ENCODE measurements around the gene FBXW8.

Gene FBXW8

DNA sequence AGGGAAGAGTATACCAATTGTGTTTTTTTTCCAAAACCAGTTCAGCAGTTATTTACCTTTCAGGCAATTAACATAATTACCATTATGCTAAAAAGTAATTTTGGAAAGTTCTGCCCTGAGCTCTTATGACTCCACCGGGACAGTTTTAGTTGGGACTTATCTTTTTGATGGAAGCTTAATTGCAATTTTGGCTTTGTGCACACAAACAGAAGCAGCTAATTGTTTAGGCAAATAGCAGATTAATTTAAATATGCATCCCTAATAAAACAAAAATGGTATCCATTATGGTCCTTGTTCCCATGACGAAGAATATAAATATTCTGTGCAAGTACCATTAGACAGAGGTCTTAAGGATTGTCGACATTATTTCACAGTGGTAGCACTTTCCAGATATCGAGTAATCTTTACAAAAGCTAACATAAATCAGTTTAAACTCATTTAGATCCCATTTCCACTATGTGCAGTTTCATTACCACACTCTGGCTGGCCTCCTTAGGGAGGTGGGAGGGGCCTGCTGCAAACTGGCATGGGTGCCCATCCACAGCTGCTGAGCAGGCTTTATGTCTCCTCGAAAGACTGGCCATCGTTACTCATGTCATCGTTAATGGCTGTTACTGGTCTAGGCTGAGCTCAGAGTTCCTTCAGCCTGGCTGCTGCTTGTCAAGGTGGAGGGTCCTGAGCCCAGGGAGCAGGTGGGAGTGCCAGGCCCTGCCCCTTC is 68.2 kb downstream of the FBXW8 start:
- no peak overlapping the region for H2BK120ac ChIP-seq (ENCODE audit: insufficient read depth, low read length, poor library complexity)
- no peak overlapping the region for H2BK12ac ChIP-seq (ENCODE audit: low read length)
- no peak for DNase-seq
- H4K91ac ChIP-seq (ENCODE audit: low read depth, low read length) = no peak overlapping the region
- no peak overlapping the region for H3K18ac ChIP-seq (ENCODE audit: low read length)
- no peaks in the 10 kb centered on the region for H3K27me3 ChIP-seq (ENCODE audit: insufficient read depth, low read length)
- H4K8ac ChIP-seq (ENCODE audit: low read depth, low read length) = no peak overlapping the region
- H3K79me2 ChIP-seq (ENCODE audit: control insufficient read depth, insufficient read depth, low read length, poor library complexity) = no peaks in the 10 kb centered on the region
- no peak overlapping the region for H3K4me2 ChIP-seq (ENCODE audit: low read length)
- H3K9me3 ChIP-seq (ENCODE audit: insufficient read depth, low read depth, low read length) = no peaks in the 10 kb centered on the region
- H3K36me3 ChIP-seq (ENCODE audit: control insufficient read depth in 1 of 2, insufficient read depth in 2 of 2, low read length in 2 of 2) = peaks cover under 1 to 2% of the 10 kb centered on the region in 2 experiments
- H3K9ac ChIP-seq (ENCODE audit: low read length) = no peak overlapping the region
- H3K79me1 ChIP-seq (ENCODE audit: low read length) = peaks cover 5% of the 10 kb centered on the region
- no peak overlapping the region for H3K27ac ChIP-seq (ENCODE audit: low read depth, low read length)
- no peak overlapping the region for H3K14ac ChIP-seq (ENCODE audit: low read length)
- H3K23ac ChIP-seq (ENCODE audit: low read length) = no peak overlapping the region
- H2AFZ ChIP-seq (ENCODE audit: insufficient read depth, low read length, poor library complexity) = no peak overlapping the region
- no peak overlapping the region for H3K4ac ChIP-seq (ENCODE audit: low read depth, low read length)
- H2AK5ac ChIP-seq (ENCODE audit: low read length) = no peak overlapping the region
- no peak overlapping the region for H2BK5ac ChIP-seq (ENCODE audit: low read depth, low read length, poor library complexity)
- no peak overlapping the region for H4K12ac ChIP-seq (ENCODE audit: low read depth, low read length)
- peaks cover 9 to 12% of the 10 kb centered on the region in 2 experiments for H3K4me1 ChIP-seq (ENCODE audit: control insufficient read depth in 1 of 2, insufficient read depth in 2 of 2, low read length in 2 of 2)
- no CpG with 5 or more reads among the region's 7 CpGs for WGBS (ENCODE audit: extremely low coverage, insufficient coverage, insufficient read length)
- H3K4me3 ChIP-seq (ENCODE audit: low read depth, low read length) = peak overlapping the region; percentile 10

DNA sequence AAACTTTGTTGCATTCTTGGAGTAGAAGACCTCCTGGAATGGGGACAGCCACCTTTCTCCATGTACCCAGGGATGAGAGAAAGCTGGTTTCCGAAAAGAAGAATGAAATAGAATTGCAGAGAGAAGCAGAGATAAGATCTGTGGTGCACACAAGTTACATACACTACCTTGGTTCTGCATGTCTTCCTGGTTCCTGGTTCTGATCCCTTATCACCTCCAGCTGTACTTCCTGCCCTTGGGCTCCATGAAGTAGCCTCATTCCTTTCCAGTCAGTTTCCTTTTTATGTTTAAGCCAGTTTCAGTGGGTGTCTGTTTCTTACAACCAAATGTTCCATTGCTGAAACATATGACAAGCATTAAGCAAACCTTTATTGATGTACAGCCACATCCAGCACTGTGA is 69.3 kb downstream of the FBXW8 start:
- H3K4me2 ChIP-seq (ENCODE audit: low read length) = peak overlapping the region; percentile 7
- no peak overlapping the region for H3K23ac ChIP-seq (ENCODE audit: low read length)
- H3K79me2 ChIP-seq (ENCODE audit: control insufficient read depth, insufficient read depth, low read length, poor library complexity) = no peaks in the 10 kb centered on the region
- H3K9ac ChIP-seq (ENCODE audit: low read length) = no peak overlapping the region
- H4K91ac ChIP-seq (ENCODE audit: low read depth, low read length) = peak overlapping the region; percentile 45
- DNase-seq = peak; percentile 61 to 81
- peaks cover 5% of the 10 kb centered on the region for H3K79me1 ChIP-seq (ENCODE audit: low read length)
- peak overlapping the region; percentile 37 for H2BK120ac ChIP-seq (ENCODE audit: insufficient read depth, low read length, poor library complexity)
- H2BK5ac ChIP-seq (ENCODE audit: low read depth, low read length, poor library complexity) = no peak overlapping the region
- WGBS (ENCODE audit: extremely low coverage, insufficient coverage, insufficient read length) = no CpG with 5 or more reads among the region's 1 CpG
- no peak overlapping the region for H2BK12ac ChIP-seq (ENCODE audit: low read length)
- H3K36me3 ChIP-seq (ENCODE audit: control insufficient read depth in 1 of 2, insufficient read depth in 2 of 2, low read length in 2 of 2) = no peaks in the 10 kb centered on the region
- peak overlapping the region; percentile 26 for H3K18ac ChIP-seq (ENCODE audit: low read length)
- no peak overlapping the region for H3K4ac ChIP-seq (ENCODE audit: low read depth, low read length)
- peak overlapping the region; percentile 51 for H3K27ac ChIP-seq (ENCODE audit: low read depth, low read length)
- H4K8ac ChIP-seq (ENCODE audit: low read depth, low read length) = no peak overlapping the region
- no peaks in the 10 kb centered on the region for H3K9me3 ChIP-seq (ENCODE audit: insufficient read depth, low read depth, low read length)
- no peaks in the 10 kb centered on the region for H3K27me3 ChIP-seq (ENCODE audit: insufficient read depth, low read length)
- H3K14ac ChIP-seq (ENCODE audit: low read length) = peak overlapping the region; percentile 12
- H3K4me1 ChIP-seq (ENCODE audit: control insufficient read depth in 1 of 2, insufficient read depth in 2 of 2, low read length in 2 of 2) = peaks cover 9 to 12% of the 10 kb centered on the region in 2 experiments
- H2AFZ ChIP-seq (ENCODE audit: insufficient read depth, low read length, poor library complexity) = no peak overlapping the region
- H4K12ac ChIP-seq (ENCODE audit: low read depth, low read length) = no peak overlapping the region
- no peak overlapping the region for H3K4me3 ChIP-seq (ENCODE audit: low read depth, low read length)
- H2AK5ac ChIP-seq (ENCODE audit: low read length) = no peak overlapping the region

DNA sequence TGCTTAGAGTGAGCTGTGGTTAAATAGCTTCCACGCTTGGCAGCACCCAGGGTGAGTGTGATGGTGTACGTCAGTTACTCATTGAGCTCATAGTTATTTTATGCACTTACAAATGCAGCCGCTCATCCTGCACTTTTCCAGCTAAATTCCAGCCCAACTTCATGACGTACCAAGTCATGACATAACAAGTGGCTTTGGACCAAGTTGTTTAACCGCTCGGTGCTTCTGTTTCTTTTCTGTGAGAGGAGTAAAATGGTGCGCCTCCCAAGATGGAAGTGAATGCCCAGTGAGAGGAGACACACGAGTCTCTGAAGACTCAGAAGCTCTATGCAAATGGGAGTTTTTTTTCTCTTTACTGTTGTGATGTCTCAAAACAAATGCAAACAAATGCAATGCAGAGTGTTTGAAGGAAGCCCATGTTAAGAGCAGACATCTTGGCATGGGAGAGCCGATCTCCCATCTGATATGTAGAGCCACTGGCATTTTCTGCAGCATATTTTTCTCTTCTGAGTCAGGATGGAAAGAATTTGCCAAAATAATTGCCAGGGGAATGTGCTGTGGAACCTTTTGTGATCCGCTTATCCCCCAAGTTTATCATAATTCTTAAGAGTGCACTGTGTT is 72.2 kb downstream of the FBXW8 start:
- no peak overlapping the region for H3K4me2 ChIP-seq (ENCODE audit: low read length)
- peaks cover 9% of the 10 kb centered on the region in 2 experiments for H3K4me1 ChIP-seq (ENCODE audit: control insufficient read depth in 1 of 2, insufficient read depth in 2 of 2, low read length in 2 of 2)
- H3K27ac ChIP-seq (ENCODE audit: low read depth, low read length) = no peak overlapping the region
- H2AFZ ChIP-seq (ENCODE audit: insufficient read depth, low read length, poor library complexity) = no peak overlapping the region
- H3K18ac ChIP-seq (ENCODE audit: low read length) = no peak overlapping the region
- DNase-seq = peak in 1 of 2 donors; percentile 74
- no peak overlapping the region for H4K12ac ChIP-seq (ENCODE audit: low read depth, low read length)
- H2BK120ac ChIP-seq (ENCODE audit: insufficient read depth, low read length, poor library complexity) = no peak overlapping the region
- H3K9ac ChIP-seq (ENCODE audit: low read length) = no peak overlapping the region
- H4K91ac ChIP-seq (ENCODE audit: low read depth, low read length) = no peak overlapping the region
- H4K8ac ChIP-seq (ENCODE audit: low read depth, low read length) = no peak overlapping the region
- no peak overlapping the region for H2BK12ac ChIP-seq (ENCODE audit: low read length)
- no peak overlapping the region for H3K14ac ChIP-seq (ENCODE audit: low read length)
- no peaks in the 10 kb centered on the region for H3K9me3 ChIP-seq (ENCODE audit: insufficient read depth, low read depth, low read length)
- no peaks in the 10 kb centered on the region for H3K27me3 ChIP-seq (ENCODE audit: insufficient read depth, low read length)
- H3K79me2 ChIP-seq (ENCODE audit: control insufficient read depth, insufficient read depth, low read length, poor library complexity) = peaks cover 1% of the 10 kb centered on the region
- H3K4me3 ChIP-seq (ENCODE audit: low read depth, low read length) = no peak overlapping the region
- H3K4ac ChIP-seq (ENCODE audit: low read depth, low read length) = no peak overlapping the region
- H3K79me1 ChIP-seq (ENCODE audit: low read length) = peaks cover 2% of the 10 kb centered on the region
- H3K23ac ChIP-seq (ENCODE audit: low read length) = no peak overlapping the region
- peaks cover 0 to 4% of the 10 kb centered on the region in 2 experiments for H3K36me3 ChIP-seq (ENCODE audit: control insufficient read depth in 1 of 2, insufficient read depth in 2 of 2, low read length in 2 of 2)
- H2AK5ac ChIP-seq (ENCODE audit: low read length) = no peak overlapping the region
- WGBS (ENCODE audit: extremely low coverage, insufficient coverage, insufficient read length) = no CpG with 5 or more reads among the region's 10 CpGs
- no peak overlapping the region for H2BK5ac ChIP-seq (ENCODE audit: low read depth, low read length, poor library complexity)

DNA sequence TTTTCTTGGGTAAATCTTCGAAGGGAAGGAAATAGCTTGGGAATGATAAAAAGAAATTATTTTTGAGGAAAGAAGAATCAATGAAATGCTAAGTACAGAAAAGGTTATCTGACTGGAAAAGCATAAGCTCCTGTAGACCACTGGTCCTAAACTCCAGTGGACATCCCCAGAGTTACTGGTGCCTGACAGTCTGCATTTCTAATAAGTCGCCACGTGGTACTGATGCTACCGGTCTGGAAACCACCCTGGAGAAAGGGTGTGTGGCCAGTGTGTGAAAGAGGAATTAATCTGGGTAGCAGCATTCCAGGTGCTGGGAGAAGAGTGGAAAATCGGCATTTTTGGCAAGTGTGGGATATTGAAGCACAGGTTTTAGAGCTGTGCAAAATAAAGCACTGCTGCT is 73.3 kb downstream of the FBXW8 start:
- Histone ChIP-seq H3K36me3 (ENCODE audit: control insufficient read depth in 1 of 2, insufficient read depth in 2 of 2, low read length in 2 of 2) (peaks cover 0 to 6% of the 10 kb centered on the region in 2 experiments), H2BK120ac (ENCODE audit: insufficient read depth, low read length, poor library complexity) (no peak overlapping the region), H3K79me2 (ENCODE audit: control insufficient read depth, insufficient read depth, low read length, poor library complexity) (peaks cover 1% of the 10 kb centered on the region), H3K14ac (ENCODE audit: low read length) (no peak overlapping the region), H4K91ac (ENCODE audit: low read depth, low read length) (no peak overlapping the region), H3K4me3 (ENCODE audit: low read depth, low read length) (no peak overlapping the region), H3K4me1 (ENCODE audit: control insufficient read depth in 1 of 2, insufficient read depth in 2 of 2, low read length in 2 of 2) (peaks cover 8 to 9% of the 10 kb centered on the region in 2 experiments), H4K8ac (ENCODE audit: low read depth, low read length) (no peak overlapping the region), H2AFZ (ENCODE audit: insufficient read depth, low read length, poor library complexity) (no peak overlapping the region), H3K23ac (ENCODE audit: low read length) (no peak overlapping the region), H3K9me3 (ENCODE audit: insufficient read depth, low read depth, low read length) (no peaks in the 10 kb centered on the region), H3K27me3 (ENCODE audit: insufficient read depth, low read length) (no peaks in the 10 kb centered on the region), H2BK5ac (ENCODE audit: low read depth, low read length, poor library complexity) (no peak overlapping the region), H3K9ac (ENCODE audit: low read length) (no peak overlapping the region), H4K12ac (ENCODE audit: low read depth, low read length) (no peak overlapping the region), H3K79me1 (ENCODE audit: low read length) (peaks cover 2% of the 10 kb centered on the region), H3K4me2 (ENCODE audit: low read length) (no peak overlapping the region), H3K18ac (ENCODE audit: low read length) (no peak overlapping the region), H3K4ac (ENCODE audit: low read depth, low read length) (no peak overlapping the region), H2BK12ac (ENCODE audit: low read length) (no peak overlapping the region), H3K27ac (ENCODE audit: low read depth, low read length) (no peak overlapping the region), H2AK5ac (ENCODE audit: low read length) (no peak overlapping the region)
- DNase-seq = no peak
- no CpG with 5 or more reads among the region's 5 CpGs for WGBS (ENCODE audit: extremely low coverage, insufficient coverage, insufficient read length)
